AML-193 (cell line): ENCODE measurements around the gene LYZL6.
A peak's percentile ranks its signal among the peaks of the same experiment; 100 is the strongest.
"Not testable (repeated sequence)": the region's sequence is repeated elsewhere in the genome, so short reads cannot be mapped to it uniquely, and the experiment has no call there.

Experiments used
- DNase-seq, 2 experiments: peaks; one replicate each; lab custom pipeline; 2025; lab: John Stamatoyannopoulos, UW

LYZL6 gene

DNA sequence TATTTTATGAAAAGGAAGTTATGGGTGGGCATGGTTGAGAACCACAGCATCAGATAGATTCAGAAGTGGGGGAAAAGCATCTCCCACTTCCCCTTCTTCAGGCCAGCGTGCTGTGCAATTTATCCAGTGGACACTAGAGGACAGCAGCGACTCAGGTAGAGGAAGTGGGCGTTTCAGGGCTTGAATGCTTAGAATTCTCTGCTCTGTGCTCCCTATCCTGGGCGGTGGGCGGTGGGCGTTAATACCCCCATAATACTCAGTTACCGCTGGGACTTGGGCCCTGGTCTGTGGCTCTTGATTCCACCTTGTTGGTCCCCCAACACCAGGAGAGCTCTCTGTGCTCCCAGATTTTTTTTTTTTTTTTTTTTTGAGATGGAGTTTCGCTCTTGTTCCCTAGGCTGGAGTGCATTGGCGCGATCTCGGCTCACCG, 3.7 kb upstream of the LYZL6 start:
- DNase-seq, result peak; percentile 63 to 76

GRCh38 chr17:35944151-35944550, 638 bp upstream of the LYZL6 start:
- no peak for DNase-seq

DNA sequence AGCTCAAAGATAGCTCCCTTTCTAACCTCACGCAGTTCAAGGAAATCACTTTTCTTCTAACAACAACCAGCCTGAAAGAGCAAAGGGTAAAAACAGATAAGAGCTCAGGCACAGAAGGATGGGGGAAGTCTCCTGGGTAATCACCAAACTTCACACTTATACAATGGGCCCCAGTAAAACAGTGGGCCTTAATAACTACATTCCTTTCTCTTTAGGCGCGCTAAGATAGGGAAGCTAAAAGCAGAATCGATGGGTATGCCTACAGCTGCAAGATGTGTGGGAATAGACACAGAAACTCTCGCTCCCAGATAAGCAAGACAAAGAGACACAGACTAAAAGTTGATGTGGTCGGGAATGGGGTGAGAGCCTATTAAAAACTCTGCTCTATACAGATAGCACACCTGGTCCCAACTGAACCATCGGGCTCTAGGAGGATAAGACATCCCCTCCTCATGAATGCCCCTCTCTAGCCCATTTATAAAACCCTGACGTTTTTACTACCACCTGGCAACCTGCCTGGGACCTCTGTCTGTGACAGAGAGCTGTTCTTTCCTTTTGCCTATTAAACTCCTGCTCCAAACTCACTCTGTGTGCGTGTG, 826 bp downstream of the LYZL6 start:
- DNase-seq, result no peak

GRCh38 chr17:35938492-35938891, 5.0 kb downstream of the LYZL6 start:
- DNase-seq, result not testable (repeated sequence)

GRCh38 chr17:35936063-35936462, 7.5 kb downstream of the LYZL6 start:
- DNase-seq, result no peak

GRCh38 chr17:35934760-35935159, 8.8 kb downstream of the LYZL6 start:
- DNase-seq, result no peak

- DNase-seq, result no peak
Observed at GRCh38 chr17:35932586-35932985, 10.9 kb downstream of the LYZL6 start.

DNA sequence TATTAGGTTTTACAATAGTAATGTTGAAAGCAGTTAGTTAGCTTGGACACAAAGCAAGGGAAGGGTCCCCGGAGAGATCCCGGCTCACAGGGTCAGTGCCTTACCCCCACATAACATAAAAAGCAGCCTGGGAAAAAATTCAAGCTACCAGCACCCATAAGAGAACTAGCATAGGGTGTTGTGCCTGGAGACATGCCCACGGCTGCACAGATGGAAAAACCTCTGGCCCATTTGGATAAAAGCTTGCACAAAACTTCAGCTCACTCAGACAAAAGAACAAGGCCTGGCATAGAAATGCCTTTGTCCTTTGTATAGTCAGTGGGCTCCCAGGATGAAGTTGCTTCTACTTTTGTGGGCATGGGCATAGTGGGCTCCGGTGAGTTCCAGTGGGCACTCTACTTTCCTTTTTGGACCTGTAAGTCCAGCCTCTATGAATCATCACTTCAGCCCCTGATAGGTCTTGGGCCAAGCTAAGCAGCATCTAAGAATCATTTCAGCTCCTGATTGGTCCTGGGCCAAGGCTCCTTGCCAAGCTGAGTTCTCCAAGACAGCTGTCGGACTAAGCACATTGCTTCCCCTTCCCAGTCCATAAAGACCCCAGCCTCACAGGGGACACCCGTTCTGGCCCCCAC, 11.6 kb downstream of the LYZL6 start:
- DNase-seq, result no peak

- DNase-seq, result peak; percentile 91 to 93
Observed at GRCh38 chr17:35930211-35931065, 13.1 kb downstream of the LYZL6 start, which contains the start of gene RDM1. RDM1 (minus strand) TSS chr17:35930773; CDS start chr17:35930727, 46 bp downstream.

GRCh38 chr17:35927714-35928113, 15.8 kb downstream of the LYZL6 start:
- DNase-seq, result no peak

- no peak for DNase-seq
Observed at GRCh38 chr17:35923609-35924114, 19.9 kb downstream of the LYZL6 start.

- DNase-seq, result no peak
Observed at GRCh38 chr17:35920229-35920628, 23.3 kb downstream of the LYZL6 start.

GRCh38 chr17:35918665-35919064, 24.8 kb downstream of the LYZL6 start:
- DNase-seq, result no peak

DNA sequence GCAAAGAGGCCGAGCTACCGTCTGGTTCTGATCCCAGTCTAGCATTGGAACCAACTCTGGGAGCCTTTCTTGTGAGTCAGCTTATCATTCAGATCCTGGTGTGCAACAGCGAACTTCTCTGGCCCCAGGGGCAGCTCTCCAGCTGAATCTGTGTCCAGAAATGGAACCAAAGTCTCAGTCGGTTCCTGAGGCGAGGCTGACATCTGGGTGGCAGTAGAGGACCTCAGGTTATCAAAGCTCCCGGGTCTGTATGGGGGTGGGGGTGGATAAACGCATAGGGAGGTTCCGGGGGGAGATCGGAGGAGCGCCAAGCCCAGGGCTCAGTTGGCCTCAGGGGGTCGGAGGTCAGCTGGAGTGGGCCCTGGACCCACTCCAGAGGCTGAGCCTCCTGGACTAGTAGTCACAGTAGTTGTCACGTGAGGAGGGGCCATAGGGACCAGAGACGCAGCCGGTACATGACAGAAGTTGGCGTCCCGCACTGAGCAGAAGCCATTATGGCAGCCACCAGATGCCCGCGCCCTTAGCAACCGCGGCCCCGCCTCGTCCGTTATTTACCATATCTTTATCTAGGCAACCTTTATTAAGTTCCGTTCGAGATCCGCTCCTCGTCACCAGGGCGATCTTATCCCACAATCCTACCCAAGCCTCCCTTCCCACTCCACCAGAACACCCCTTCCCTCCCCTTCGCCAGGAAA, 25.8 kb downstream of the LYZL6 start:
- DNase-seq, result no peak

GRCh38 chr17:35915153-35915964, 28.2 kb downstream of the LYZL6 start:
- peak in 1 of 2 experiments; percentile 4 for DNase-seq

DNA sequence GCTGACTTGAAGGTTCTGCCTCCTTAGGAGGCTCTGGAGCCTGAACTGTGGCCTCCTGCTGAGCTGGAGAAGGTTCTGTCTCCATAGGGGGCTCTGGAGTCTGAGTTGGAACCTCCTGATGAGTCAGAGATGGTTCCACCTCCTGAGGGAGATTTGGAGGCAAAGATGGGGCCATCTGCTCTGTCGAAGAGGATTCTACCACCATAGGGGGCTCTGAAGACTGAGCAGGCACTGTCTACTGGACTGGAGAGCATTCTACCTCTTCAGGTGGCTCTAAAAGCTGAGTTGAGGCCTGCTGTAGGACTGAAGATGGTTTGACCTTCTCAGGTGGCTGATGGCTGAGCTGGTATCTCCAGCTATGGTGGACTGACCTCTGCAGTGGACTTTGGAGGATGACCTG, 29.2 kb downstream of the LYZL6 start:
- DNase-seq, result no peak

GRCh38 chr17:35913609-35914008, 29.9 kb downstream of the LYZL6 start:
- no peak for DNase-seq

DNA sequence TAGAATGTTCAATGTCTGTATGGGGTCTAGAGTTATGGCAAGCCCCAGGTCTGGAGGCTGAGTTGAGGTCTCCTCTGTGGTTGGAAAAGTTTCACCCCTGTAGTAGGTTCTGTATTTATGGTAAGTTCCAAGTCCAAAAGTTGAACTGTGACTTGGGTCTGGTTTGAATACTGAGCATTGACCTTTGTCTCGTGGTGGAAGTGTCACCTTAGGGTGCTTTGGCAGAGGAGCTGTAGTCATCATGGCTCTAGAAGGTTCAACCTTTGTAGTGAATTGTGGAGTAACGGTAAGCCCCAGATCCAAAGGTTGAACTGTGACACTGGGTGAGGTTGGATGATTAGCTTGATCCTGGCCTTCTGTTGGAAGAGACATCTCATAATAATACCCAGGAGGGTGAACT, 30.6 kb downstream of the LYZL6 start:
- no peak for DNase-seq

- DNase-seq, result no peak
Observed at GRCh38 chr17:35912339-35912912, 31.1 kb downstream of the LYZL6 start.

DNA sequence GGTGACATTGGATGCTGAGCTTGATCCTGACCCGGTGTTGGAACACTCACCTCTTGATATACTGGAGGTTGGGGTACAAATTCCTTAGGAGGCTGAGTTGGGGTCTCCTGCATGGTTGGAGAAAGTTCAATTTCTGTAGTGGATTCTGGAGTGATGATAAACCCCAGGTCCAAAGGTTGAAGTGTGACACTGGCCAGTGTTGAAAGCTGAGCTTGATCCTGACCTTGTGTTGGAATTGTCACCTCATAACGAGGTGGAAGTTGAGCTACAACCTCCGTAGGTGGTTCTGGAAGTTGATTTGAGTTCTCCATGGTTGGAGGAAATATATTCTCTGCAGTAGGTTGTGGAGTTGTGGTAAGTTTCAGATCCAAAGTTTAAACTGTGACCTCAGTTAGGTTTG, 34.1 kb downstream of the LYZL6 start:
- no peak for DNase-seq

GRCh38 chr17:35907691-35908090, 35.8 kb downstream of the LYZL6 start:
- DNase-seq, result no peak
